Parathyroid adenoma (tissue), 2 donors: Measurements from ENCODE around the gene CSRP1.
"Not testable (repeated sequence)": the region's sequence is repeated elsewhere in the genome, so short reads cannot be mapped to it uniquely, and the experiment has no call there.

Experiments
- H2AFZ ChIP-seq: fragments of 300-600 bp; sonication (generic); one replicate; pipeline ENCODE4 v1.7.0; 2017; ENCODE audit warnings: antibody characterized with exemption, mild to moderate bottlenecking
- H3K27ac ChIP-seq: fragments of 300-600 bp; sonication (generic); one replicate; pipeline ENCODE4 v1.7.0; 2017
- H3K27me3 ChIP-seq: fragments of 300-600 bp; sonication (generic); one replicate; pipeline ENCODE4 v1.7.0; 2017; ENCODE audit warnings: low read length; ENCODE audit not compliant: control insufficient read depth, insufficient read depth
- H3K36me3 ChIP-seq: fragments of 300-600 bp; sonication (generic); one replicate; pipeline ENCODE4 v1.7.0; 2017; ENCODE audit warnings: low read length; ENCODE audit not compliant: control insufficient read depth, insufficient read depth
- H3K4me1 ChIP-seq: fragments of 300-600 bp; sonication (generic); one replicate; pipeline ENCODE4 v1.7.0; 2017; ENCODE audit warnings: control low read depth
- H3K4me2 ChIP-seq: fragments of 300-600 bp; sonication (generic); one replicate; pipeline ENCODE4 v1.7.0; 2017; ENCODE audit warnings: low read length
- H3K4me3 ChIP-seq: fragments of 300-600 bp; sonication (generic); one replicate; pipeline ENCODE4 v1.7.0; 2017; ENCODE audit warnings: low read depth, low read length
- H3K79me2 ChIP-seq: fragments of 300-600 bp; sonication (generic); one replicate; pipeline ENCODE4 v1.7.0; 2017; ENCODE audit warnings: control low read depth
- H3K9ac ChIP-seq: fragments of 300-600 bp; sonication (generic); one replicate; pipeline ENCODE4 v1.7.0; 2017; ENCODE audit warnings: mild to moderate bottlenecking
- H3K9me3 ChIP-seq: fragments of 300-600 bp; sonication (generic); one replicate; pipeline ENCODE4 v1.7.0; 2017; ENCODE audit warnings: low read length; ENCODE audit not compliant: control insufficient read depth
- CTCF ChIP-seq: fragments of 300-600 bp; sonication (generic); IDR thresholded peaks from one replicate; pipeline ENCODE4 v1.7.0; 2017; ENCODE audit warnings: antibody characterized with exemption, mild to moderate bottlenecking
- donor health status: primary hyperparathyroidism.

The CSRP1 gene

GRCh38 chr1:201527879-201528278 lies 21.0 kb upstream of the CSRP1 start:
- no peak overlapping the region for H3K9ac ChIP-seq
- no peak overlapping the region for H3K4me3 ChIP-seq
- no peak overlapping the region for H2AFZ ChIP-seq
- H3K9me3 ChIP-seq, result no peaks in the 10 kb centered on the region
- H3K27me3 ChIP-seq, result no peaks in the 10 kb centered on the region
- no peaks in the 10 kb centered on the region for H3K4me1 ChIP-seq
- TF ChIP-seq CTCF, result no peak
- H3K4me2 ChIP-seq, result no peak overlapping the region
- H3K27ac ChIP-seq, result no peak overlapping the region
- H3K36me3 ChIP-seq, result no peaks in the 10 kb centered on the region
- no peaks in the 10 kb centered on the region for H3K79me2 ChIP-seq

- no peak for TF ChIP-seq CTCF
Observed at GRCh38 chr1:201525193-201525778, 18.4 kb upstream of the CSRP1 start.

GRCh38 chr1:201520046-201520575 lies 13.2 kb upstream of the CSRP1 start:
- H3K27ac ChIP-seq, H2AFZ ChIP-seq, H3K4me3 ChIP-seq, H3K27me3 ChIP-seq, H3K9ac ChIP-seq, H3K9me3 ChIP-seq, H3K79me2 ChIP-seq, H3K36me3 ChIP-seq, H3K4me1 ChIP-seq, H3K4me2 ChIP-seq: not testable (repeated sequence)

More at GRCh38 chr1:201525193-201525778, 18.4 kb upstream of the CSRP1 start:
- Histone ChIP-seq H3K27ac (no peak overlapping the region), H3K79me2 (peaks cover 4% of the 10 kb centered on the region), H2AFZ (no peak overlapping the region), H3K4me3 (no peak overlapping the region), H3K9me3 (no peaks in the 10 kb centered on the region), H3K9ac (no peak overlapping the region), H3K36me3 (no peaks in the 10 kb centered on the region), H3K27me3 (no peaks in the 10 kb centered on the region), H3K4me1 (no peaks in the 10 kb centered on the region), H3K4me2 (no peak overlapping the region)

- no peak for TF ChIP-seq CTCF
- no peak overlapping the region for H3K9ac ChIP-seq
- no peaks in the 10 kb centered on the region for H3K36me3 ChIP-seq
- no peak overlapping the region for H3K4me2 ChIP-seq
- no peaks in the 10 kb centered on the region for H3K27me3 ChIP-seq
- H3K79me2 ChIP-seq, result peaks cover 4% of the 10 kb centered on the region
- H3K4me3 ChIP-seq, result no peak overlapping the region
- no peaks in the 10 kb centered on the region for H3K9me3 ChIP-seq
- no peak overlapping the region for H2AFZ ChIP-seq
- peak overlapping the region; percentile 36 for H3K27ac ChIP-seq
- peaks cover 4% of the 10 kb centered on the region for H3K4me1 ChIP-seq
Observed at GRCh38 chr1:201518071-201518470, 11.1 kb upstream of the CSRP1 start.

- Histone ChIP-seq H3K27ac (peak overlapping the region; percentile 36), H3K79me2 (peaks cover 4% of the 10 kb centered on the region), H3K27me3 (no peaks in the 10 kb centered on the region), H2AFZ (no peak overlapping the region), H3K36me3 (no peaks in the 10 kb centered on the region), H3K4me3 (no peak overlapping the region), H3K4me1 (peaks cover 6% of the 10 kb centered on the region), H3K4me2 (no peak overlapping the region), H3K9ac (no peak overlapping the region), H3K9me3 (no peaks in the 10 kb centered on the region)
- no peak for TF ChIP-seq CTCF
Observed at GRCh38 chr1:201517631-201518030, 10.7 kb upstream of the CSRP1 start.
